ENCODE data around the gene FBXL13.
A peak's percentile ranks its signal among the peaks of the same experiment; 100 is the strongest.
"Not testable (repeated sequence)": the region's sequence is repeated elsewhere in the genome, so short reads cannot be mapped to it uniquely, and the experiment has no call there.

Gene FBXL13

DNA sequence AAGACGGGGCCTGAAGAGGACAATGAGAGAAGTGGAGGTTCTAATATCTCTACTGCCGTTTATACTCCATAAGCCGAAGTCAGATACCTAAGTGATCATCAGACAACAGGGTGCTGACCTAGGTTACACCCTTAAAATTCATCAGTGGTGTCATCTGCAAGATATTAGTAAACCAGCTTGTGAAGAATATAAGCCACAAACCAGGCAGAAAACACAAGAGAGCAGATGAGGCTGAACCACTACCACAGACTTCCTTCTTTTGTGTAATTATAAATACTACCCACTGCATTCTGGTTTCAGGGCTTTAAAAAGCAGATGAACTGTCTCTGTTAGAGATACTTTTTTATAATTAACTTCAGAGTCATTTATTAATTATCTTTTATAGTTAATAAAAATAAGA, 230.7 kb downstream of the FBXL13 start:
- peak; percentile 28 to 41 for ATAC-seq

DNA sequence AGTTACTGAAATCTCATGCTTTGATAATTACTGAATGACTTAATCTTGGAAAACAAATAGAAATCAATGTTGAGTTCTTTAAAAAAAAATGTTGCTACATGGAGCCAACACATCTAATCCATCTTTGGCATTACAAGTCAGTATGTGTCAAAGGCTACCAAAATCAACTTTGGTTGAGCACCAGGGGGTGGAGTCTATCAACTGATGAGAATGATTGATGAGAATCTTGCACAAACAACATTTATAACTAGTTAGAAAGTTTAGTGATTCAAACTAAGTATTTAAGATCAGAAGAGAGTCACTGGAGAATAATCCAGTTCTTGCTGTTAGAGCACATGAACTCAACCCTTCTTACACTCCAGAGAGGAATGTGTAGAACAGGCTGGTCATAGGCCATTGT, 232.3 kb downstream of the FBXL13 start:
- ATAC-seq: no peak

DNA sequence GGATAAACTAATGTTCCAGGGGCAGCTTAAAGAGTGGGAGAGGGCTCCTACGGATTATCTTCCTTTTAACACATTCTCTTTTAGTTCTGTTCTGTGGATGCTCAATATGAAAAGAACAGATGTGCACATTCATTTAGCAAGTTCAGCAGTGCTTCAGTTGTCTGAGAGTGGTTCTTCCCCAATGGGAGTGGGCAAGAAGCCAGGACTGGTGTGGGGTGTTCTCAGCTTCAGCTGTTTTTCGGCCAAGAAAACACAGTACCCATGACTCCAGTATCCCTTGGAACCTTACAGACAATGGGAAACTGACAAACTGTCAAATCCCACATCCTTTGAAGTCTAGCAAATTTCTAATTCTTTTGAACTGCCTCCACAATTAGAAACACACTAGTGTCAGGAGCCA, 233.3 kb downstream of the FBXL13 start:
- ATAC-seq: no peak

DNA sequence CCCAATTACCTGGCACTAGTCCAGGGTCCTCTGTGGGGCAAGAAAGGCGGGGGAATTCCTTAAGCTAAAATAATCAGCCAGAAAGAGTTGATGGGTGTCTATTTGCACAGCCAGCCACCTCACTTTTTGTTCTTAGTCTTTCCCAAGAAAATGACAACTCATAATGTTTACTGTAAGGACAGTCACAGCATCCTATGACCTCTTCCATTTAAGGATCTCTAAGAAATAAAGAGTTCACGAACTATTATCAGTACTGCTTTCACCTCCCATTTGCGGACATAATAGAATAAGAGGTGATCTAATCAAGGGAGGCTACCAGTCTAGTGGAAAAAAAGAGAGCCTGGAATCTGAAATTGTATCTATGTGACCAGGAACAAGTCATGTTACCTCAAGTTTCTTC, 234.2 kb downstream of the FBXL13 start:
- no peak for ATAC-seq

DNA sequence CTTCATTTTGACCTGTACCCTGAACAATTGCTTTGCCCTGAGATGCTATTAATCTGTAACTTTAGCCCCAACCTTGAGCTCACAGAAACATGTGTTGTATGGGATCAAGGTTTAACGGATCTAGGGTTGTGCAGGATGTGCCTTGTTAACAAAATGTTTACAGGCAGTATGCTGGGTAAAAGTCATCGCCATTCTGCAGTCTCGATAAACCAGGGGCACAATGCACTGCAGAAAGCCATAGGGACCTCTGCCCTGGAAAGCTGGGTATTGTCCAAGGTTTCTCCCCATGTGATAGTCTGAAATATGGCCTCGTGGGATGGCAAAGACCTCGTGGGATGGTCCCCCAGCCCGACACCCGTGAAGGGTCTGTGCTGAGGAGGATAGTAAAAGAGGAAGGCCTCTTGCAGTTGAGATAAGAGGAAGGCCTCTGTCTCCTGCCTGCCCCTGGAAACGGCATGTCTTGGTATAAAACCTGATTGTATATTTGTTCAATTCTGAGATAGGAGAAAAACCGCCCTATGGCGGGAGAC, 236.0 kb downstream of the FBXL13 start:
- not testable (repeated sequence) for ATAC-seq

DNA sequence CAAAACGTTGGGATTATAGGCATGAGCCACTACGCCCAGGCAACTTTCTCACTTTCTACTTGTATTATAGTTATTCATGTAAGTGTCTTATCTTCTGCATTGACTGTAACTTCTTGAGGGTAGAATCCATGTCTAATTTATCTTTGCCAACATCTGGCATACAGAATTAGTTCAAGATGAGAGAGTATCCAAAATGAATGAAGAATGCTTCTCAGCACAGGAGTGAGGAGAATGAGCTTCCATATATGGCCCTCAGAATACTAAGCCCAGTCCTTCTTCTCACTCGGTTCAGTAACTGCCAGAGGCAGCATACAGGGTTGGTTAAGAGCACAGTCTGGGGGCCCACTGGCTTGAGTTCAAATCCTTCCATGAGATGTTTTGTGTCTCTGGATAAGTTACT, 236.8 kb downstream of the FBXL13 start:
- ATAC-seq: no peak

DNA sequence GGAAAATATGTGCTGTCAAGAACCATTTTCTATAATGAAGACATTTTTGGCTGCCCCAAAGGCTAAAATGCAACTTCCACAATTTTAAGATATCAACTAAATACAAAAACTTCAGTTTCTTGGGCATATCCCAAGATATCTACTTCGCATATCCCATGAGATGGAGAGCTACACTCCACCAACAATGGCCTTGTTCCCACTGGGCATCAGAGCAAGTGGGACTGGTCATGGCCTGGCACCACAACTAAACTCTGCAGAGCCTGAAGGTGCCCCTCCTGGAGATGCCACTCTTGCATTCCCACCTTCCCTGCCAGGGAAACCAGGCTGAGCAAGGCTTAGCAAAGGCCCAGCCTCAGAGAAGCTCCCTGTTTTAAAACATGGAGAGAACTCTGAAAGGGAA, 237.6 kb downstream of the FBXL13 start:
- no peak for ATAC-seq

DNA sequence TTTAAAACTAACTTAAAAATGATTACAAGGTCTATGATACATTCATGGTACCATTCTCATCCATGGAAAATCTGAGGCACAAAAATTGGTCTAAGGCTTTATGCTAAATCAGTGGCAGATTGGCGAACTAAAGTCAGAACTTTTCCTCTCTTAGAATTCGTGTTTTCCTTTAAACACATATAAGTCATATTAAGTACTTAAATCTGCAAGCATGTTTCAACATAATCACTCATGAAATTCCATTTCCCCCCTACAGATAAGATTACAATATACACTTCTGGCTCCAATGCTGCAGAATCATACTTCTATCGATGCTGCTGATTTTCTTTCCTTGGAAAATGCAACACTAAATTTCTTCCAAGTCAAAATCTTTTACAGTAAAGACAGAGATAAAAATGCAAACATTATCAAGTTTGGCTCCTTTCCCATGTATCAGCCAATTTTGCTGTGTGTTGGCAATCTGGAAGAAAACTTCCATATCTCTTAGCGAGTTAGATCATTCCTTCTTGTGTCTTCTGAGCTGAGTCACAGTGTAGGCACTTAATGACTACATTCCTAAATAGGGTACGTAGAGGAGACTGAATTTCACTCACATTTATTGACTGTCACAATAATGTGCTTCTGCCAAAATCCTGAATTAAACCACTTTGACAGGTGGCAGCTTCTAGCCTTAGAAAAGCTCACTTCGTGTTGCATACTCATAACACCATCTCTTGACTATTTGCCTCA, 238.2 kb downstream of the FBXL13 start:
- ATAC-seq: no peak

DNA sequence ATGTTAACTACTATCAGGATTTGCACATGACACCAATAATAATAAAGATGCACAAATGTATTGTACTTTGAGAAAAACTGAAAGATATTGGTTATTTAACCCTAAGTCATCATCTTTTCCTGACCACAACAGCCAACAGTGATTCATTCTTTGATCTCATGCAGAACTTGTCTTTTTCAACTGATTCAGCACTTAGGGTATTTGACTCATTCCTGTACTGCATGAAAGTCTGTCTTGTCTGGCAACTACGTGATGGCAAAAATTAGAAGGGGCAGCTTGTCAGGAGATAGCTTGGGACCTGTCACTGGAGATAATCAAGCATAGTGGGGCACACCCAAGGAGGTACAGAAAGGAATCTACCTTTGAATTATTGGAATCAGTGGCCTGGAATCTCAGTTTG, 239.6 kb downstream of the FBXL13 start:
- peak; percentile 96 to 97 for ATAC-seq

DNA sequence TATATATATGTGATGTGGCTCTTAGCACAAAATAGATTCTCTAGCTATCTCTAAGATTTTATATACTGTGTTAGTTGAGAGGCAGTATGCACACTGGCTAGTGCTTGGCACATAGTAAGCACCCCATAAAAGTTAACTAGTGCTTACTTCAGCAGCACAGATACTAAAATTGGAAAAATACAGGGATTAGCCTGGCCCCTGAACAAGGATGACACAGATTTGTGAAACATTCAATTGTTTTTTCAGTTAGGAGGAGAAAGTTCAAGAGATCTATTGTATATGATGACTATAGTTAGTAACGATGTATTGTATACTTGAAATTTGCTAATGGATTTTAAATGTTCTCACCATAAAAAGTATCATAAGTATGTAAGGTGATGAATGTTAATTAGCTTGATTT, 240.1 kb downstream of the FBXL13 start:
- peak in 1 of 2 donors; percentile 5 for ATAC-seq

DNA sequence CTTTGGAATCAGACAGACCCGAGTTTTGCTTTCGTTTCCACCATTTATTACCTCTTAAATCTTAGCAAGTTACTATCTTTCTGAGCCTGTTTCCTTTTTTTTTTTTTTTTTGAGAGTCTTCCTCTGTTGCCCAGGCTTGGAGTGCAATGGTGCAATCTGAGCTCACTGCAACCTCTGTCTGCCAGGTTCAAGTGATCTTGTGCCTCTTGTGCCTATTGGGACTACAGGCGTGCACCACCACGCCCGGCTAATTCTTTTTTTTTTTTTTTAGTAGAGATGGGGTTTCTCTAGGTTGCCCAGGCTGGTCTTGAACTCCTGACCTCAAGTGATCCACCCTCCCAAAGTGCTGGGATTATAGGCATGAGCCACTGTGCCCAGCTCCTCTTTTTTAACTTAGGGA, 241.3 kb downstream of the FBXL13 start:
- ATAC-seq: no peak

DNA sequence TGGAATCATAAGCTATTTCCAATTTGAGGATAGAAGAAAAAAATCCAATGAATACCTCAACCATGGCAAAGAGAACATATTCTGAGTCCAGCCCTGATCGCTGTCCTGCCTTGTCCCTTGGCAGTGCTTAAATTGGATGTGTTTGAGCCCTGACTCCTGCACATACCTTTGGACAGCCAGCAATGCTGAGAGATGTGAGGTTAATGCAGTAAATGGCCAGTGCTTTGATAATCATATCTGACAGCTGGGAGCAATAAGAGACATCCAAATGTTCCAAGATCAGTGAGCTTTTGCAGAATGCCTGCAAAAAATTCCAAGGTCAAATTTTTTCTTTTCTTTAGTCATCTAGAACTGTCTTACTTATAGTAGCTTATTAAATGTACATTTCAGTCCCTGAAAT, 241.9 kb downstream of the FBXL13 start:
- ATAC-seq: no peak

DNA sequence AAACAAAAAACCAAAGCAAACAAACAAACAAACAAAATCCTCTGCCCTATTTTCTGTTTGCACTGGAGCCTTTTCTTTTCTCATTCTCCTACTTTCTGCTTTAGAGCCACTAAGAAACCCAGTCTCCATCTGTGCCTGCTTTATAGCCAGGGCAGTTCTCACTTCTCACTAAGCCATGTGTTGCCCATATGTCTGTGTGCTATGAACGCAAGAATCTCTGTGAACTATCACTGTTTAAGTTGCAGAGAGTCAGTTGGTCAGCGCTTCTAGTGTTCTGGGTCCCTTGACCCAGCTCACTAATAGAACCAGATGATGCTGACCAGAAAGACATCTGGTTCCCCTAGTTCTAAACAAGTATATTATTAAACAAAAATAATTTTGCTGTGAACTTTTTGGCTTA, 244.4 kb downstream of the FBXL13 start:
- no peak for ATAC-seq

DNA sequence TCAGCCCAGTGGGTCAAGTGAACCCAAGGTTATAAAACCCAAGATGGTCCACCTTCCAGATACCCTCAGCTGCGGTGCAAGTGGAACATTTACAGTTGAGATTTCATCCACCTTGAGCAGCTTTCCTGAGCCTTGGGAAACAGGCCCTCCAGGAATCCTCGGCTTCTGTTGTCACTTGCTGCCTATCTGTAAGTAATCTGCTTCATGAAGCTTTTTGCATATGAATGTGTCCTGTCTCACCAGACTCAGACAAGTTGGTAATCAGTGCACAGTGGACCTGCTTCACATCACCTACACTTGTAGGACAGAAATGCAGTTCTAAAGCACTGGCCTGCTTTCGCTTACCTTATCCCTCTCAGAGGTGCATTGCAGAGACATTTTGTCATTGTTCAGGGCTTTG, 245.5 kb downstream of the FBXL13 start:
- no peak for ATAC-seq

DNA sequence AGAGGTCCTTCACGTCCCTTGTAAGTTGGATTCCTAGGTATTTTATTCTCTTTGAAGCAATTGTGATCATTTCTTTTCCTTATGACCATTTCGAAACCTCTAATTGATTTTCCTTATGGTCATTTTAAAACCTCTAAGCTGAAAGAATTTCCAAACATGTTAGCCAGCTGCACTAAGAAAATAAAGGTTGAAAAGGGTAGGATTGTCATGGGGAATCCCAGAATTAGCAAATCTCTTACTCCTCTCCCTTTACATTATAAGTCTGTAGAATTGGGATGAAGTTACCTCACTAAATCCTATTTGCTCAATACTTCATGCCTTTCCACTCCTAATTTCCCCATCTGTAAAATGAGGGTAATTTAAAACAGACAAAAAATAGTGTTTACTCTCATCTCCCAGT, 246.3 kb downstream of the FBXL13 start:
- no peak for ATAC-seq

DNA sequence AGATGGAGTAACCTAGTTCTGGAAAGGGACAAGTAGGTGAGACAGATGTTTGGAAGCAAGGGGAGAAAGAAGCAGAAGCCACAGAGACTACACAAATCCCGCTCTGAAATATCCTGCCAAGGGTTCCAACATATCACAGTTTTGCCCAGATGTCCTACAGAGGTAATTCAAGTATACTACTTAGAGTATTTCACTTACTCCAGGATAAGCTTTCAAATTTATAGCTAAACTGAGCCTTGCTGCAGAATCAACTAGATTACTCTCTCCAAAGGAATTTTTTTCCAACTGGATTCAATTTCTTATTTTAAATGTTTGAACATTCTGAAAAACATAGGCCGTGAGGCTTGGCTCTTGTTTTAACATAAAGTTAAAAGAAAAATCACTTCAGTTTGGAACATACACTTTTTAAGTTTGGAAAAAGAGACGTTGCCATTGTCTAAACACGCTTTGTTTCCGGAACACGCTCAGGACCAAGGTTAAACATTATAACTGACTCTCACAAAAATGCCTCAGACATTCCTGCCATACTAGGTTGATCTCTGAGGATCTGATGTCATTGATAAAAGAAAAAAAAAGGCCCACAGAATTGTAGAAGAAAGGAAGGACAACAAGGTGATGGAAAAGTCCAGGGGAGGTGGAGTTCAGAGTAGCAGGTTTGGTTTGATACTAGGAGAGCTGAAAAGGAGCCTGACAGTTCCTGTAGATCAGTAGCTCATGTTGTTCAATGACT, 251.0 kb downstream of the FBXL13 start:
- ATAC-seq: no peak

DNA sequence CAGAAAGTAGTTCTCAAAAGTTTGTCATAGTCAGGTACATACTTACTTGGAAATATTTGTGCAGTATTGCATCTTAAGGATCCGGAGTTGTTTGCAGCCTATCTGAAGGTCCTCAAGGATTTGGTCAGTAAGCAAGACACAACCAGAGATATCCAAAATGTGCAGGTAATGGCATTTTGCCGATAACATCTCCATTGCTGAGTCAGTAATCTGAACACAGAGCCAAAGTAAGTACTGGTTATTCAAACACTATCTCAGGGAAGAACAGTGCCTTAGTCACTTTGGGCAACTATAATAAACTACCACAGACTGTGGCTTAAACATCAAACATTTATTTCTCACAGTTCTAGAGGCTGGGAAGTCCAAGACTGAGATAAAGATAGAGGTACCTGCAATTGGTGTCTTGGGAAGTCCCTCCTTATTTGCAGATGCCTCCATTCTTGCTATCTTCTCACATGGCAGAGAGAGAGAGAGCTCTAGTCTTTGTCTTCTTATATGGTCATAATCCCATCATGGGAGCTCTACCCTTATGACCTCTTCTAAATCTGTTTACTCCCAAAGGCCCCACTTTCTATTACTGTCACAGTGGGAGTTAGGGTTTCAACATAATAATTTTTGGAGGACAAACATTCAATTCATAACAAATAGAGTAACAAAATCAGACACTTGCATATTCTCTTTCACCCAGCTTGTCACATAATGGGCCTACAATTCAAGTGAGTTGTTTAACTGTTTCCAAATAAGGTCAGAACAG, 252.4 kb downstream of the FBXL13 start:
- no peak for ATAC-seq

DNA sequence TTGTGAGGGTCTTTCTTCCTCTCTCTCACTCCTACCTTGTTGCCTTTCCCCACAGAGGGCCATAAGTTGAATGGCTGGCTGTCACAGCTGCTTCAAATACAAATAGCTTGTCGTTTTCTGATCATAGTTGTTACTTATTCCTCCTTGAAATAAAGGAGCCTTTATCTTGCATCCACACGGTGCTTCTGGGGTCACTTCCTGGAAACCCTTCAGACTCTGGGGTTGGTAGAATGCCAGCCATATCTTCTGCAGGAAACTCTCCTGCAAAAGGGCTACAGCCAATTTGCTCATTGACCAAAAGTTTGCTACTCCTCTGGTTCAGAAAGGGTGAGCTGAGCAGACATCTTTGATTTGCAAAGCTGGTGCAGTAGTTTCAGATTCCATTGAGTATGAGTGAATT, 255.4 kb downstream of the FBXL13 start:
- ATAC-seq: no peak

DNA sequence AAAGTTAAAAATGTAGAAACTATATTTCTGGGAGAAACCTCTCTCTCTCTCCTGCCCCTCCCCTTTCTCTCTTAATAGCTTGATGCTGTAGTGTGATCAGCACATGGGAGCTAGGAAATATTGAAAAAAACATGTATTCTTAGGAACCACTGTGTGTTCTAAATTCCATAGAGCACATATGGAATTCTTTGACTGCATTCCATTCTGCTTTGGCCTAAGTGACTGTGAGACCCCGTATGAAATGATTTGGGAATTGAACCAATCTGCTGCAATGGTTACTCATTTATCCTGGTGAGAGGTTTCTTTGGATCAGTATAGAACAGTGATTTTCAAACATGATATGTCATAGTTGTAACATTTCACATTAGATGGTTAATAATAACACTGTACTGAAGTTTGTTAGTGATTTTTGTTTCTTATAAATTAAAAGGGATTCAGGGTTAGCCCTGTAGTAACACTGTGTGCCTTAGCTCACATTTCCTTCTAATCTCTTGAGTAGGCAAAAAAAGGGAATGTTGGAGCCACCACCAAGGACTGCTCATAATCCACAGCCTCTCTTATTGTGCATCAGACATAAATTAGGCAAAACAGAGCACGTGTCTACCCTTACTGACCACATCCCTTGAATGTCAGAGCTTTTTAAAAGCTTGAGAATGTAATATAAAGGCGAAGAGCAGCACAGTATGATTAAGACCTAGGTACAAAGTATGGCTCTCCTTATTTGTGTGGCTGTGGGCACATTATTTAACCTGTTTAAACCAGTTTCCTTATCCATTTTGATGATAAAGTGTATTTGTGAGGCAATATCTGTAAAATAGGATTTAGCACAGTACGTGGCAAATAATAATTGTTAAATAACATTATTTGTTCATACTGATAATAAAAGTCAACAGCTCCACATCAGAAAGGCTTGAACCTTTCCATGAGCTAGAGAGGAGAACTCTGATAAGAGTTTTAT, 256.7 kb downstream of the FBXL13 start:
- ATAC-seq: no peak

DNA sequence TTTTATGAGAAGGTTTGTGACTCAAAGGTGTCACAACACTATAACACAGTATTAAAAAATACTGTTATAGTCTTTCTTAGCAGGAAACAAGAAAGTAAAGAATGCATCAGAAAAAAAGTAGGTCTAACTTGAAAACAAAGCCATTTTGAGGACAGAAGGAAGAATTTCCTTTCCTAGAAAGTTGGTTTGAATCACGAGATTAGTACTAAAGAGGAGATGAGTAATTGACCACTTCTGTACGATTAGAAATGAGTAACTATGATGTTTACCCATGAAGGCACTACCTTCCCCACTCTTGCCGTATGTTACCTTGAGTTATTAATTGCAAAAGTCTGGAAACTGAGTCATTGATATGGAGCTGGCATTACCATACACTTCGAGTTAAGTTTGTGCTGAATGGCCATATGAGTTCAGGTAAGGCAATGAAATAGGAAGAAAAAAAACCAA, 260.5 kb downstream of the FBXL13 start:
- ATAC-seq: peak; percentile 92 to 96

DNA sequence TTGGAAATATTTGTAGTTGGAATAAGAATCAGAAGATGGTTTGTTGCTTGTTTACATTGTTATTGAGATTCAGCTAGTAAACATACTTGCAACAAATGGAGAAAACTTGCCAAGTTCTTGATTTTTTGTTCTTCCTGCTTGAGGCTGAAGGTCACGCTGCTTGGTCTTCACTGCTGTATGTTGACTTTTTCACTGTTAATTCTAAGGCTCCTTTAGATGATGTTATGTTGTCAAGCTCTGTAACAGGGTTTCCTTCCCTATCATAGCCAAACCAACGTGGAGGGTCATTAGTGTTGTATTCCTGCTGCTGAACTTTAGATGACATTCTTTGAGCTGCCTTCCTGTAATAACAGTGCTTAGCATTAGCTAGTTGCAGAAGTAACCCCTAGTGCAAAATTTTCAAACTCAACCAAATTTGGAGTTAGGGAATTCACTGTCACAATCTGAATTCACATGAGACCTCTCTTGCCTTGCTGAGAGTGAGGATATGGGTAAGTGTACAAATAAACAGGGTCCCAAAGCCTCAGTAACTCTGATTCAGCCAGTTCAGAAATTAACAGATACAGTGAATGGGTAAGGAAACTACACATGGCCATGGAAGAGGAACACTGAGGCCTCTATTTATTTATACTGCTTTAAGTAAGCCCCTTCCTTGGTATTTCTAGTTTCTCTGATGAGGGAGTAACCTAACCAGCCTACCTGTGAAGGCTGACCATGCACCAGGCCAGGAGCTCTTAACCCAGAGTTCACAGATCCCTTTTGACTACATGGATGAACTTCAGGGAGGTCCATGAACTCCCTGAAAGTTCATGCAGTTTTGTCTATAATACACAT, 261.2 kb downstream of the FBXL13 start:
- peak in 1 of 2 donors; percentile 5 for ATAC-seq

Data from activated CD4-positive, CD25-positive, alpha-beta regulatory T cell treated with anti-CD3 and anti-CD28 coated beads, Interleukin-2, amount 50 U/mL, for 24 hours (primary cell).